Stimulated activated CD8-positive, alpha-beta memory T cell treated with anti-CD3 and anti-CD28 coated beads, Interleukin-7, amount 100 ng/mL, for 24 hours (primary cell): Measurements from ENCODE around the gene FLT3LG.

Source experiments
- DNase-seq: peaks from one replicate; pipeline ENCODE4 v3.0.0-alpha.2; 2020; ENCODE audit warnings: low read depth

The FLT3LG gene

DNA sequence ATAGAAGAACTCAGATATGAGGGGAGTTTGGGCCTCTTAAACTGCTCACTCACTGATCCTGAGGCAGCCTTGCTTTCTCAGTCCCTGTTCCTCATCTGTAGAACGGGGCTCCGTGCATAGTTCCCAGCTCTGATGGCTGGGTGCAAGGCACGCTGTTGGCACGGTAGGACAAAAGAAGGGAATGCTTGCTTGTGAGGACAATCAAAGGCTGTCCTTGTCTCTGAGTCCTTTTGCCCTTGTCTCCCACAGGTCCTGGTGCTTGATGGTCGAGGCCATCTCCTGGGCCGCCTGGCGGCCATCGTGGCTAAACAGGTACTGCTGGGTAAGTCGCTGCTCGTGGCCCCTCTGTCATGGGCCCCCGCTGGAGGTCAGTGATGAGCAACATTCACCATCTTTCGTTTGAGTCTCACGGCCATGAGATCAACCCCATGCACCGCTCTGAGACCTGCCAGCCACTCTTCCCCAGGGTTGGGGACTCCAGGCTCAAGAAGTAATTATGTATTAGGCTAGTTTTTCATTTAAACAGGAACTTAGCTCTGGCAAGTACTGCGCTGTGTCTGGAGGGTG, 15.7 kb downstream of the FLT3LG start:
- no peak for DNase-seq

DNA sequence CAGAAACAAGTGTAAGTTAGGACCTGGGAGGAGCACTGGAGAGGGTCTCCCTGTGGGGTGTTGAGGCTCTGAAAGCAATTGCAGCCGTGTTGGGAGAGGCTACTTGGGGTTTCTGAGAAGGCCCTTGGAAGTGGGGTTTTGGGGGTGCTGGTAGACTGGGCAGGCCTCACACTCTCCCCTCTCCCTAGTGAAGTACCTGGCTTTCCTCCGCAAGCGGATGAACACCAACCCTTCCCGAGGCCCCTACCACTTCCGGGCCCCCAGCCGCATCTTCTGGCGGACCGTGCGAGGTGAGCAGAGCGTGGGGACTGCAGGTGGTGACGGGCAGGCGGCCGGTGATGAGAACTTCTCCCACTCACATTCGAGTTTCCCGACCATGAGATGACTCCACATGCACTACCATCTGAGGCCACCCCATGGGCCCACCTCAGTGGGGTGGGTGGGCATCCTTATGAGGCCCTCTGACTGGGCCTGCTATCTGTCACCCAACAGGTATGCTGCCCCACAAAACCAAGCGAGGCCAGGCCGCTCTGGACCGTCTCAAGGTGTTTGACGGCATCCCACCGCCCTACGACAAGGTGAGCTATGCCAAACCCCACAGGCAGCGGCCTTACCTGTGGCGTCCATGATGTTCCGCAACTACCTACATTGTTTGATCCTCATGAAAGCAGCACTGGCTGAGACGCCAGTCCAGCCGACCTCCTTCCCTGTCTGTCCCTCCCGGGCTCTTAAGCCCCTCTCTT, 16.4 kb downstream of the FLT3LG start:
- DNase-seq: no peak

DNA sequence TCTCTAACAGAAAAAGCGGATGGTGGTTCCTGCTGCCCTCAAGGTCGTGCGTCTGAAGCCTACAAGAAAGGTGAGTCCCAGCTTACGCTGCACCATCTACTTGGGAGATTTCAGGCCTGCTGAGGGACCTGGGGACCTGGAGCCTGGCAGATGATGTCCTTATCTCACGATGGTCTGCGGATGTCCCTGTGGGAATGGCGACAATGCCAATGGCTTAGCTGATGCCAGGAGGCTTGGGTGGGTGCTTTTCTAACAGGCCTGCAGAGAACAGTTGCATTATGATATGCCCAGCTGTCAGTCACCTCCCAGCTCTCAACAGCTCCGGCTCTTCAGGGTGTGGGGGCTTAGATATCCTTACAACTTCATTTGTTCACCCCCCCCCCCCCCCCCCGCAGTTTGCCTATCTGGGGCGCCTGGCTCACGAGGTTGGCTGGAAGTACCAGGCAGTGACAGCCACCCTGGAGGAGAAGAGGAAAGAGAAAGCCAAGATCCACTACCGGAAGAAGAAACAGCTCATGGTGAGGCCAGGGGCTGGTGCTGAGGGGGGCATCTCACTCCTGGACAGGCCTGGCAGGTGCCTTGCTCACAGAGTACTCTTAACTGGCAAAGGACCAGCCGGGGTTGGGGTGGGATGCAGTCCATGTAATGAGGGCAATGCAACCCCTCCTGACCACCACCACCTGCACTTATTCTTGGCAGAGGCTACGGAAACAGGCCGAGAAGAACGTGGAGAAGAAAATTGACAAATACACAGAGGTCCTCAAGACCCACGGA, 17.2 kb downstream of the FLT3LG start:
- DNase-seq: no peak

DNA sequence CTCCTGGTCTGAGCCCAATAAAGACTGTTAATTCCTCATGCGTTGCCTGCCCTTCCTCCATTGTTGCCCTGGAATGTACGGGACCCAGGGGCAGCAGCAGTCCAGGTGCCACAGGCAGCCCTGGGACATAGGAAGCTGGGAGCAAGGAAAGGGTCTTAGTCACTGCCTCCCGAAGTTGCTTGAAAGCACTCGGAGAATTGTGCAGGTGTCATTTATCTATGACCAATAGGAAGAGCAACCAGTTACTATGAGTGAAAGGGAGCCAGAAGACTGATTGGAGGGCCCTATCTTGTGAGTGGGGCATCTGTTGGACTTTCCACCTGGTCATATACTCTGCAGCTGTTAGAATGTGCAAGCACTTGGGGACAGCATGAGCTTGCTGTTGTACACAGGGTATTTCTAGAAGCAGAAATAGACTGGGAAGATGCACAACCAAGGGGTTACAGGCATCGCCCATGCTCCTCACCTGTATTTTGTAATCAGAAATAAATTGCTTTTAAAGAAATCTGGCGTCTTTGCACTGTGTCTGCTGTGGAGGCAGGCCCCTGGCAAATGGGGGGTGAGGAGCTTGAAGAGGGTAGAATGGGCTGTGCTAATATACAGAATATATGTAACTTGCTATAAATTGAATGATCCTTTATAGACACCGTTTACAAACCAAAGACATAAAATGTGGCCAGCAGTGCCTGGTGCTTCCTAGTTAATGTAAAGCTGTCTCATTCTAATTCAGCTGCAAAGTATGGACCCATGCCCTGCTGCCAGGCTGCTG, 18.0 kb downstream of the FLT3LG start:
- DNase-seq: no peak

DNA sequence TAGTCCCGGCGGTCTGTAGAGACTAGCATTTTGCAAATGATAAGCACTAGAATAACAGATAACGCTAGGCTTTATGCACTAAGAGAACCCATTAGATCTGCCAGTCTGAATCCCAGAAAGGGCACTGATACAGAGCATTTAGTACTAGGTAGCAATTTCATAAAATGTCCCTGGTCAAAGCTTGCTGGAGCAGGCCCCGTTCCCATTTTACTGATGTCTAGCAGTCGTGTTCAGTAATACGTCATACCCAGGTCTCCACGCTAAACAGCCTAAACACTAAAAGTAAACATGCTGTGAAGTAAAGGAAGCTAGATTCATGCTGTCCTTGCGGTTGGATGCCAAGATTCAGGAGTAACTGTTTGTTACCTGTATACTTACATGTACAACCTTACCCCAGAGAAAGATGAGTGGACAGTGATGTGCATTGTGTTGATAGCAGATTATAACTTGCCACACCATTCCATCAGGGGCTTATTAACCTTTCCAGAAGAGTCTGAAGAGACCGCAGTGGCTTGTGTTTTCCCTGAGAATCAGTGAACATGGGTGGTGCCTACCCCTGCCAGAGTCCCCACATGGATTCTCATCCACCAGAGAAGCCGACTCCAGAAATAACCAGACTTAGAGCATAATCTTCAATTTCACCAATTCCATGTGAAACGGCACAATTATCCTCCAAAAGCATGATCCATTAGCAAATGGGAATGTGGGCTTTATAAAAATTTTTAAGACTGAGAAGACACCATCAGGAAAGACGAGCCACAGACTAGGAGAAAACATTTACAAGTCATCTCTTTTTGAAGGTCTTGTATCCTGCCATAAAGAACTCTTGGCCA, 18.8 kb downstream of the FLT3LG start:
- no peak for DNase-seq

DNA sequence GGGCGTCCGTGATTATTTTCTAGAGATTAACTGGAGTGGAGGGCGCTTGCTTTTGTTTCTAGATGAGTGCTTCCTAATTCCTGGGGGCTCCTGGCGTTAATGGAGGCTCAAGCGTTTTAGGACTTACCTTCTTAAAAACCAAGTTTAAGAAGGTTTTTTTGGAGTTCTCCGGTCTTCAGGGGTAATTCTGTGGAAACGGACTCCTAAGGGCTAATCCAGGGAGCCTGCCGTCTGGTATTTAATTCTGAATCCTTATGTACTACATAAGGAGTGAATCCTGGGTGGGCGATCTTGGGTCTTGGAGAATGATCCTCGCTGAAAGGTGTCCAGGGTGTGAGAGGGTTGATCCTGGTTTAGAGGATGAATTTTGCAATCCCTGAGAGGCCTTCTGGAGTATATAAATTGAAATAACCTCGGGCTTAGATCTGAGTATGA, 22.6 kb downstream of the FLT3LG start:
- no peak for DNase-seq

DNA sequence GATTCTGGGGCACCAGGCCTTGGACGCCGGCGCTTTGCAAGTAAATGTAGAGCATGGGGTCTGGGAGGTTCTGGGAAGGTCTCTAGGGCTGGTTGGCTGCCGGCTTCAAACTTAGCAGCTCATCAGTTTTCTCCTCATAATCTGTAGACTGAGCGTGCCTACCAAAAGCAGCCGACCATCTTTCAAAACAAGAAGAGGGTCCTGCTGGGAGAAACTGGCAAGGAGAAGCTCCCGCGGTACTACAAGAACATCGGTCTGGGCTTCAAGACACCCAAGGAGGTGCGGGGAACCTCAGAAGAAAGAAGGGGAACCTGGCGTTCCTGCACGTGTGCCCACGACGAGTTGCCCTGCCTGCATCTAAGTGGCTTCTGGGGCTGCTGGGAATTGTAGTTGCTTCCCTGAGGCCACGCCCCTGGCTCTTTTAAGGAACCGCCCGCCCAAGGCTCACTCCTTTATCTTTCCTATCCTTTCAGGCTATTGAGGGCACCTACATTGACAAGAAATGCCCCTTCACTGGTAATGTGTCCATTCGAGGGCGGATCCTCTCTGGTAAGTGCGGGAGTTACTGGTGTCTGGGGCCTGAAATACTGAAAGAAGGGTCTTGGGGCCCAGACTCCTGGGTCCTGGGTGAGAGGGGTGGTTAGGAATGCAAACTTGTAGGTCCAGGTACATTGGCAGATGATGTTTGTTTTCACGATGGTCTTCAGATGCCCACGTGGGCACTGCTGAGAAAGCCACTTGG, 23.2 kb downstream of the FLT3LG start:
- no peak for DNase-seq

DNA sequence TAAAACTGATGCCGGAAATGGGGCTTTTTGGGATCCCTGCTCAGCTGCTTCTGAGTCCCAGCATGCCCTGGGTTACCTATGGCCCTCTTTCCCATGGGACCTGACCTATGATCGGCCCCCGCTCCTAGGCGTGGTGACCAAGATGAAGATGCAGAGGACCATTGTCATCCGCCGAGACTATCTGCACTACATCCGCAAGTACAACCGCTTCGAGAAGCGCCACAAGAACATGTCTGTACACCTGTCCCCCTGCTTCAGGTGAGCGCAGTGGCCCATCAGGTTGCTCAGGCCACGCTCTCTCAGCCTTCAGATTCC, 23.7 kb downstream of the FLT3LG start:
- DNase-seq: no peak

DNA sequence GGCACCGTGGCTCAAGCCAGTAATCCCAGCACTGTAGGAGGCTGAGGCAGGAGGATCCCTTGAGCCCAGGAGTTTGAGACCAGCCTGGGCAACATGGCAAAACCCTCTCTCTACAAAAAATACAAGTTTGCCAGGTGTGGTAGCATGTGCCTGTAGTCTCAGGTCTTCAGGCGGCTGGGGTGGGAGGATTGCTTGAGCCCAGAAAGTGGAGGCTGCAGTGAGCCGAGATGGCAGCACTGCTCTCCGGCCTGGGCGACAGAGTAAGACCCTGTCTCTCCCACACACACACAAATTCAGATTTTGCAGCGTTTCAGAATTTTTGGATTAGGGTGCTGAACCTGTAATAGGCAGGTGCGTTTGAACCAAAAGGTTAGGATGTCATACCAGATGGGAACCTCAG, 24.5 kb downstream of the FLT3LG start:
- no peak for DNase-seq

DNA sequence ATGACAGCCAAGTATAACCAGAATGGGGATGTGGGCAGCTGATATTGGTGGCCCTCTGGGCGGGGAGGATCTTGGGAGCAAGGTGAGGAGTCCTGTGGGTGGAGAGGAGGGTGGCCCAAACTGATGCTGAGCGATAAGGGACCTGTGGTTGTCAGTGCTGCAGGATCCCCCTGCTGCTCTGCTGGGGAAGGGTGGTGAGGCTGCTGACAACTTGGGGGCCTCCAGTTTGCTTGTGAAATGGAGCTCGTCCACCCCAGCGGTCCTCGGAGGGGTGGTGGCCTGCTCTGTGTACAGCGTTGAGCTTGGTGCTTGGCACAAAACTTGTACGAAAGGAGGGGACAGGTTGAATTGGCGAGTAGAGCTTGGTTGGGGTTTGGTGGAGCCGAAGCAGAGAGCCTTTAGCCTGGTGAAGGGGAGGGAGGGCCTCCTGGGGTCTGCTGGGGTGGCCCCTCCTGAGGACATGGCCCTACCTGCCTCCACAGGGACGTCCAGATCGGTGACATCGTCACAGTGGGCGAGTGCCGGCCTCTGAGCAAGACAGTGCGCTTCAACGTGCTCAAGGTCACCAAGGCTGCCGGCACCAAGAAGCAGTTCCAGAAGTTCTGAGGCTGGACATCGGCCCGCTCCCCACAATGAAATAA, 25.1 kb downstream of the FLT3LG start:
- no peak for DNase-seq

DNA sequence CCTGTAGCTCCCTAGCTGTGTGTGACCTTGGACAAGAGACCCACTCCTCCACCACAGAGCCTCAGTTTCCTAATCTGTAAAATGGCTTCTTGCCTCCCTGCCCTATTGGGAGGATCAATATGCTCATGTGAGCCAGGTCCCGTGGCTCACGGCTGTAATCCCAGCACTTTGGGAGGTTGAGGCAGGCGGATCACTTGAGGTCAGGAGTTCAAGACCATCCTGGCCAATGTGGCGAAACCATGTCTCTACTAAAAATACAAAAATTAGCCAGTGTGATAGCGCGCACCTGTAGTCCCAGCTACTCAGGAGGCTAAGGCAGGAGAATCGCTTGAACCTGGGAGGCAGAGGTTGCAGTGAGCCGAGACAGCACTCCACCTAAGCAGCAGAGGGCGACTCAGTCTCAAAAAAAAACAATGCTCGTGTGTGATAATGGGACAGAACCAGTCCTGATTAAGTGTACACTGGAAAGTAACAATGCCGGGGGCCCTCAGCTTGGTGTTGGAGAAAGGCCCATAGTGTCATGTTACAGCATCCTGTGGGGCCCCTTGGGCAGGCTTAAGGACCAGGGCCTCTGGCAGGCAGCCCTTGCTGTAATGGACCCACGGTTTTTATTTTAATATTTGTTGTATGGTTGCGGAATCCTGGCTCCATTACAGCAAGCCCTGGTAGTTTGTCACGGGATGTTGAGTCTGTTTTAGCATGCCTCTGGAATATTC, 29.0 kb downstream of the FLT3LG start:
- no peak for DNase-seq

DNA sequence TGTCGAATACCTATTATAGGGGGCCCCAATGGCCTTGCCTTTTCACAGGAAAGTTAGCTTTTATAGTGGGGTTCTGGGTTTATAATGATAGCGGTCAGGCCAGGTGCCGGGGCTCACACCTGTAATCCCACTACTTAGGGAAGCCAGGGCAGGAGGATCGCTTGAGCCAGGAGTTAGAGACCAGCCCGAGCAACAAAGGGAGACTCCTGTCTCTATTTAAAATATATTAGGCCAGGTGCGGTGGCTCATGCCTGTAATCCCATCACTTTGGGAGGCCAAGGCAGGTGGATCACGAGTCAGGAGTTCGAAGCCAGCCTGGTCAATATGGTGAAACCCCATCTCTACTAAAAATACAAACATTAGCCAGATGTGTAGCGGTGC, 29.6 kb downstream of the FLT3LG start:
- DNase-seq: no peak

DNA sequence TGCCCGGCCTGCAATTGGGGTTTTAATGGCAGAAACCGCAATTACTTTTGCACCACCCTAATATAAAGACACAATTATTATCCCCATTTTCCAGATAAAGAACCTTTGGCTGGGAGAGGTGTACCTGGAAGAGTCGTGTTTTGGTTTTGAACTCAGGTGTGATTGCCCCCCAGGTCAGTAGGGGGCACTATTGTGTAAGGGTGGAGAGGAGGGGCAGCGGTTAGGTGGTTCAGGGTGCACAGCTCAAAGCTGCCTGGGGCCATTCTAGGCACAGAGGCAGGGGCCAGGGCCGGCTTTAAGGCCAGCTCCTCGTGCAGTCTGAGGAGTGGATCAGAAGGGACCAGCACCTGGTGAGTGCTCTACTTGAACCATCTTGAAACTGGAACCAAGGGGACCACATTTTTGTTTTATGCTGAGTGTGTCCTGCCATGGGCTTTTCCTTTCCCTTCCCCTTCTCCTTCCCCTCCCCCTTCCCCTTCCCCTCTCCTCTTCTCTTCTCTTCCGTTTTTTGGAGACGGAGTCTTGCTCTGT, 32.6 kb downstream of the FLT3LG start:
- DNase-seq: no peak

DNA sequence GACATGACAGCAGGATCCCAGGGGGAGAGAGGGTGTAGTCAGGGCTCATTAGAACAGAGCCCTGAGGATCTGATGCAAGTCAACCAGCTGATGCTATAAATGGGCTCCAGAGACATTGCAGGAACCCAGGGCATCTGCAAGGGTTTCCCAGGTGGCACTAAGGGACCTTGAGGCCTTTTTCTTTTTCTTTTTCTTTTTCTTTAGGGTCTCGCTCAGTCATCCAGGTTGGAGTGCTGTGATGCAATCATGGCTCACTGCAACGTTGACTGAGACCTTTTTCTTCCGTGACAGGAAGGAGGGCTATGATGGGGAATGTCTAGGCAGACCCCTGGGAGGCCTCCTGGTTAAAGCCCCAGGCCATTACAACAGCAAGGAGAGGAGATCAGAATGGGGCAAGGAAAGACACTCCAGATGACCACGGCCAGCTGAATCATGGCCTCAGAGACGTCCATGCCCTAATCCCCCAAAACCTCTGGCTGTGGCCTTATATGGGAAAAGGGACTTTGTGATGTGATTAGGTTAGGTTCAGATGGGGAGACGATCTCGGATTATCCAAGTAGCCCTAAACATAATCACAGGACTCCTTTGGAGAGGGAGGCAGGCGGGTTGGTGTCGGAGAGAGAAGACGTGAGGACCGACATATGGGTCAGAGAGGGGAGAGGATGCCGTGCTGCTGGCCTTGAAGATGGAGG, 33.9 kb downstream of the FLT3LG start:
- no peak for DNase-seq

DNA sequence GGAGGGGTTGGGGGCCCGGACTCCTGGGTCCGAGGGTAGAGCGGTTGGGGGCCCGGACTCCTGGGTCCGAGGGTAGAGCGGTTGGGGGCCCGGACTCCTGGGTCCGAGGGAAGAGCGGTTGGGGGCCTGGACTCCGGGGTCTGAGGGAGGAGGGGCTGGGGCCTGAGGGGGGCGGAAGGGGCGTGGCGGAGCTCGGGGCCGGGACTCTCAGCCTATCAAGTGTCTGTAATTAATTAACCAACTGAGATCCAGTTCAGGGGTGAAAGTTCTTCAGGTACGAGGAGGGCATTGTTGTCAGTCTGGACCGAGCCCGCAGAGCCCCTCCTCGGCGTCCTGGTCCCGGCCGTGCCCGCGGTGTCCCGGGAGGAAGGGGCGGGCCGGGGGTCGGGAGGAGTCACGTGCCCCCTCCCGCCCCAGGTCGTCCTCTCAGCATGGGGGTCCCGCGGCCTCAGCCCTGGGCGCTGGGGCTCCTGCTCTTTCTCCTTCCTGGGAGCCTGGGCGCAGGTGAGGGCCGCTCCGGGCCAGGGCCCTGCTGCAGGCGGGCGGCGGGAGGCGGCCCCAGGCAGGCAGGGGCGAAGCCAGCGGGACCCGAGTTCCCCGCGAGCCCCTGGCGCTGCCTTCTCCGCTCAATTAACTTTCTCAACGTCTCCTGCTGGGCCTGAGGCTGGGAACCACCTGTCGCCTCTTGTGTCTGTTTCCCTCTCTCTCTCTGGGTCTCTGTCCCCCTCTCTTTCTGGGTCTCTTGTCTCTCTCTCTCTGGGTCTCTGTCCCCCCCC, 39.1 kb downstream of the FLT3LG start:
- DNase-seq: no peak

DNA sequence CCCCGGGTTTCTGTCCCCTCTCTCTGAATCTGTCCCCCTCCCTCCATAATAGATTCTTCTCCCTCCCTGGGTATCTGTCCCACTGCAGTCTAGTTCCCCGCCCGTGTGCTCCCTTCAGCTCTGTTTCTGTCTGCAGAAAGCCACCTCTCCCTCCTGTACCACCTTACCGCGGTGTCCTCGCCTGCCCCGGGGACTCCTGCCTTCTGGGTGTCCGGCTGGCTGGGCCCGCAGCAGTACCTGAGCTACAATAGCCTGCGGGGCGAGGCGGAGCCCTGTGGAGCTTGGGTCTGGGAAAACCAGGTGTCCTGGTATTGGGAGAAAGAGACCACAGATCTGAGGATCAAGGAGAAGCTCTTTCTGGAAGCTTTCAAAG, 39.7 kb downstream of the FLT3LG start:
- no peak for DNase-seq

DNA sequence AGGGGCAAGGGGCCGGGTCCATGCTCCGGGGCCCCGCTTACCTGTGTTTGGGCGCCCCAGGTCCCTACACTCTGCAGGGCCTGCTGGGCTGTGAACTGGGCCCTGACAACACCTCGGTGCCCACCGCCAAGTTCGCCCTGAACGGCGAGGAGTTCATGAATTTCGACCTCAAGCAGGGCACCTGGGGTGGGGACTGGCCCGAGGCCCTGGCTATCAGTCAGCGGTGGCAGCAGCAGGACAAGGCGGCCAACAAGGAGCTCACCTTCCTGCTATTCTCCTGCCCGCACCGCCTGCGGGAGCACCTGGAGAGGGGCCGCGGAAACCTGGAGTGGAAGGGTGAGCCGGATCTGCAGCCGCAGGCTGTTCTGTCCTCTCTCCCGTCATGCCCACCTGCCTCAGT, 40.1 kb downstream of the FLT3LG start:
- DNase-seq: no peak

DNA sequence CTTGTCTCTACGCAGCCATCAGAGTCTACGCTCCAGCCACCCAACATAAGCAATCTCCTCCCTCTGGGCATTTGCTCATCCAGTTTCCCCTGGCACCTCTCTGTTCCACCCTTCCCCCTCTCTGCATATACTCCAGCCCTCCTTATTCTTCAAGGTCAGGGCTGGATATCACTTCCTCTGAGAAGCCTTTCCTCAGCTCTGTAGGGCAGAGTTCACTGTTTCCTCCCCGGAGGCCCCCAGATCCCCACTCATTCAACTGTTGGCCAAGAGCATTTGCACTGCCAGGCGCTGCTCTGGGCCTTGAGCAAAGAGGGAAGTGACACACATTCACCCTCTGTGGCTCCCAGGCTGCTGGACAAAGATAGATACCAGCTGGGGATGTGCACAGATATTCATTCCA, 41.8 kb downstream of the FLT3LG start:
- DNase-seq: no peak
